ENCODE measurements around the gene ABR.
A peak's percentile ranks its signal among the peaks of the same experiment; 100 is the strongest.
"Not testable (repeated sequence)": the region's sequence is repeated elsewhere in the genome, so short reads cannot be mapped to it uniquely, and the experiment has no call there.

The ABR gene

DNA sequence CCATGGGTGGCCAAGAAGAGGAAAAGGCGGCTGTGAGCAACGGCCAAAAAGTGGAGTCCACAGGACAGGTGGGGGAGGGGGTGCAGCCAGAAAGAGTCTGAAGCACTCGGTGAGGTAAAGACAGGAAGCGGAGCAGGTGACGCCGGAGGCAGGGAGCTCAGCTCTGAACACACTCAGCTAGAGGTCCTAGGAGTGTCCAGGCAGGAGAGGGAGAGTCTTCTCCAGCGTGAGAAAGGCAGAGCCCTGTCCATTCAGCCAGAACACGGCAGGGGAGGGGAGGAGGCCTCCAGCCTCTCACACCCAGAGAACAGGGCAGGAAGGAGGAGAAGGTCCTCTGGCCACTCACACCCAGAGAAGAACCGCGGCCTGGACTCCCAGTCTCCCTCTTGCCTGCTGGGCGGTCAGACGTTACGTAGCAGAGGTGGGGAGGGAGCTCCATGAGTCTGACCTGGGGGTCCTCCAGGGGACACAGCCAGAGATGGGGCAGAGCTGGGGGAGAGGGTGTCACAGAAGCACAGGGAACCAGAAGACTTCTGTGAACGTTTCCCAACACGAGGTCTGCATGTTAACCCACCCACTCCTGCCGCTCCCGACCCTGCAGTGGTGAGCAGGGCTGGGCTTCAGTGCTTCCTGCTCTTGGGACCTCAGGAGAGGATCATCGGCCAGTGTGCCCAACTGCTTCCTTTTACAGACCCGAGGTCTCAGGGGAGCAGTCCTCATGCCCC is 89.2 kb downstream of the ABR start:
- no peak for DNase-seq

DNA sequence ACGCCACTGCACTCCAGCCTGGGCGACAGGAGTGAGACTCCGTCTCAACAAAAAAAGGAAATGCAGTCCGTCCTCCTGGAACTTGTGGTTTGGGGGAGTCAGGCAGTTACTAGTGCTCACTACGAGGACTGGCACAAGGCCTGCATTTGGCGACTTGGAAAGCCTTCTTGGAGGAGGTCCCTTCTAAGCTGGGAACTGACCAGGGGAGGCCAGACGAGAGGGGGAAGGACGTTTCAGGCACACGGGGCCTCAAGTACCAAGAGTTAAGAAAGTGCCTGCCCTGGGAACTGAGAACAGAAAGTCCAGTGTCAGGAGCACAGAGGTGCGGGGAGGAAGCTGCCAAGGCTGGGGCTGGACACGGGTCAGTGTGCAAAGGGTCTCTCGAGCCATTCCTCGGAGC is 89.9 kb downstream of the ABR start:
- DNase-seq, result no peak

DNA sequence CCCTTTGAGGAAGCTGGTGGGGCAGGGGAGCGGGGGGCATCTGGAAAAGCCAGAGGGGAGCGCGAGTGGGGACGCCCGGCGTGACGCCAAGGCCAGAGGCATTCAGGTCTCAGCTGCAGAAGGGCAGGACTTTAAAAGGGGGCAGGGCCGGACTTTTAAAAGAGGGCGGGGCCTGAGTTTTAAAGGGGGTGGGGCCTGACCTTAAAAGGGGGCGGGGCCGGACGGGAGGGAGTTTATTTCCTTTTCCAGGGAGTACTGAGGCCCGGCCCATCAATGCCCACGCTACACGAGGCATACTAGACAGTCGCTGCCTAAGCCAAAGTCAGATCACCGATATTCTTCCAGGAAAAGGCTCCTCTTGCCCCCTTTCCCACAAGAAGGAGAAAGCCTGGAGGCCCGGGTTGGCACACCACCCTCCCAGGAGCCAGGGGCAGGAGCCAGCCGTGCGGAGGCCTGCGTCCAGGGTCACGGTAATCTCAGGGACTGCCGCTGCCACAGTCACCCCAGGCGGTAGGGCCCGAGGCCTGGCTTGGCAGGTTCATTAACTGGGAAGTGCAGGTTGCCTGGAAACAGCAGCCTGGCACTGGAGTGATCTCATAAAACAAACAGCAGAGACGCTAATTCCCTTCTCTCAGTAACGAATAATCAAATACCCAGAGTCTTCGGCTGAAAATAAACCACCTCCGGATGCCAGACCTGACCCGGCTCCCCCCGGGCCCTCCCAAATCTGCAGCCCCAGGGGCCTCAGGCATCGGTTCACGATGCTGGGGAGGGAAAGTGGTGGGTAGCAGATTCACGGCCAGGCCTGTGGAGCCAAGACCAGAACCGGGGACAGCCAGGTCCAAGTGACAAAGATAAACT is 92.2 kb downstream of the ABR start:
- peak; percentile 68 for DNase-seq

DNA sequence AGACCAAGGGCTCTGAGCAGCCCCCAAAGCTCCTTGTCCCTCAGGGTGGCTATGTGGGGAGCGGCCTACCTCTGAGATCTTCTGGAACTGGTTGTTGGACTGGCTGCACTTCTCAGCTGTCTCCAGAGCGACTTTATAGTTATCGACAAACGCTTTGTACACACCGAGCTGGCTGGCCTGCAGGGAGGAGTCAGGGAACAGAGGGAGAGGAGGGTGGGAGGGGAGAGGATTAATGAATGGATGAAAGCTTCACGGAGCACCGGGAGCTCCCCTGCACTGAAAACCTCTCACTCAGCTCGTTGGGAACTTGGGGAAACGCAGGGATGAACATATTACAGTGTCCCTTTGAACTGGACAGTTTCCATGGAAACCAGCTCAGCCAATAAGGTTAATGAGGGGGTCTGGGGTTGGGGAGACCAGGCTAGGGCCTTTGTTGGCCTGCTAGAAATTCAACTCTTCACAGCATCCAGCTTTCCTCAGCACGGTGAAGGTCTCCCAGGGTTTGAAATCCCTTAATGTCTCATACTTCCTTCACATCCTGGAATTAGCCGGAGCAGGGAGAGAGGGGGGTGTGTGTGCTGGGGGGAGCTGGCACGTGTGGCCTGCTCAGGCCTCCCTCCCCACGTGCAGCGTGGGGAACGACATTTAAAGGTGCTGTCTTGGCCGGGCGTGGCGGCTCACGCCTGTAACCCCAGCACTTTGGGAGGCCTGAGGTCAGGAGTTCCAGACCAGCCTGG is 96.2 kb downstream of the ABR start:
- peak; percentile 21 for DNase-seq

DNA sequence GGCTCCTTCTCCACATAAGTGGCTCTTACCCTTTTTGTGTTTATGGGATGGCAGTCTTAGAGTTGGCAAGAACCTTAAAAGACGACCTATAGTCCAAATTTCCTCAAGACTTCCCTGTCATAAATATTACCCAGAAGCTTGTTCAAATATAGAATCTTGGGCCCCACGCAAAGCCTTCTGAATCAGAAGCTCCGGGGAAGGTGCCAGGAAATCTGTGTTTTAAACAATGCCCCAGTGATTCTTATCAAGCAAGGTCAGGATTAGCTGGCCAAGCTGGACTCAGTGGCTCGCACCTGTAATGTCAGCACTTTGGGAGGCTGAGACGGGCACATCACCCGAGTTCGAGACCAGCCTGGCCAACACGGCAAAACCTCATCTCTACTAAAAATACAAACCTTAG is 97.2 kb downstream of the ABR start:
- DNase-seq, result no peak

DNA sequence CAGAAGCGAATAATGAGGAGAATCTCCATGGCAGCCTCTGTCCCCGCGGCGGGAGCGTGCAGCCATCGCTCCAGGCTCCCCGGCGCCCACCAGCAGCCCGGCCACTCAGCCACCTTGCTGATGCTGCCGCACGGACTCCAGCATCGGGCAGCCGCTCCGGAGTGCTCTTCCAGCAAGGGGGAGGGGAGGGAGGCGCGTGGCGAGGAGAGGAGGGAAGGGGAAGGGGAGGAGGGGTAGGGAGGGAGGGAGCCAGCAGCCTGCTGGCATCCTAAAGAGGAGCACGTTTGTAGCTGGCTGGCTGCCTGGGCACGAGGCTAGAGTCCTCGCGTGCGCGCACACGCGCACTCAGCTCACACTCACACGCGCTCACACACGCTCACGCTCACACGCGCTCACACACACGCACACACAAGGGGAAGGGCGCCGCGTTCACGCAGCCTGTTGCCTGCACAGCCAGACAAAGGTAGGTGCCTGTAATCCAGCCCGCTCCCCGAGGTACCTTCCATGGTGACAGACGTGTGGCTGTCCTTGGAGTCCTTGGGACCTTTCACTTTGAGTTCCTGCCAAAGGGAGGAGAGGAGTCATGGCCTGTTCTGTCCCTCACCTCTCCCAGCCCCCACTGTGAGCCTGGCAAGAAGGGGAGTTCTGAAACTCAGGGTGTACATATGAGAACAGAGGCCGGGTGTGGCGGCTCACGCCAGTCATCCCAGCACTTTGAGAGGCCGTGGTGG is 100.8 kb downstream of the ABR start:
- DNase-seq, result peak; percentile 39

DNA sequence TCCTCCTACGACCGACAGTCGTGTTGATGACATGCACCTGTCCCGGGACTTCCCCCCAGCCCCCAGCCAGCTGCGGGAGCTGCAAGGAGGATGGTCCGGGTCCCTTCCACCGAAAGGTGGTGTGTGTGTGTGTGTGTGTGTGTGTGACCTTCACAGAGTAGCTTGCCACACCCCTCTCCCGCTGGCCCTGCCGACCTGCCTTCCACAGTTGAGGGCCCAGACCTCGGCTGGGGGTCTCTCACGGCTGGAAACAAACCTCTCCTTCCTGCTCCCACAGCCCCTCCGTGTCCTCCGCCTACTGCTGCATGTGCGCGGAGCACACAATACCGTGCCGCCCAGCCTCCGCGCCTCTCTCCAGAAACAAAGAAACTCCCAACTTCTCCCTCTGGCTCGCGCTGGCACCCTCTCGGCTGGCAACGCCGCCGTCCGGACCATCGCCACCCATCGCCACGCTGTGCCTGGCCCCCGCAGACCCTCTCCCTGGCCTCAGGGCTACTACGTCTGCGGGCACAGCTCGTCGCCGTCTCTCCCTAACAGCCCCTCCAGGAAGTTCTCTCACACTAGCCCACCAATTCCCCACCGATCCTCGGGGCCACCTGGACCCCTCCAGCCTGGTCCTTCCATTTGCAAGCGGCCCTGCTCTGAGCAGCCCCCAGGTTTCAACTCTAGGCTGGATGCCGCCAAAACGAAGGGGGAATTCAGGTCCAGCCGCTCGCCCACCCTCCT is 101.6 kb downstream of the ABR start:
- peak; percentile 28 for DNase-seq

DNA sequence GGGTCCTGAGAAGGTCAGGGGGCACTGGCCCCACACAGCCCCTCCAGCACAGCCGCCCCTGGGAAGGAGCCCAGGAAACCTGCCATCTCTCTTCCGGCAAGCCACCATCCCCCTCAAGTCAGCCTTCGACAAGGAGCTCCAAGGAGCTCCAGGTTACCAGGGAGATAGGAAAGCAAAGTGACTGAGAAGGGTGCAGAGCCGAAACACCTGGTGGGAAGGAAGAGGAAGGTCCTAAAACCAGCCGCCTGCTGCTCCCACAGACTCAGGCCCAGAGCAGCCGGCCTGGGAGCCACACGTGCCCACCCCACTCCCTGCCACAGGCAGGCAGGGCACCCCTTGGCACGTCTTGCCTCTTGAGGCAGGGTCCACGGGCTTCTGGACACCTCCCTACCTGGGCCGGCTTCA is 102.2 kb downstream of the ABR start:
- peak; percentile 39 for DNase-seq

DNA sequence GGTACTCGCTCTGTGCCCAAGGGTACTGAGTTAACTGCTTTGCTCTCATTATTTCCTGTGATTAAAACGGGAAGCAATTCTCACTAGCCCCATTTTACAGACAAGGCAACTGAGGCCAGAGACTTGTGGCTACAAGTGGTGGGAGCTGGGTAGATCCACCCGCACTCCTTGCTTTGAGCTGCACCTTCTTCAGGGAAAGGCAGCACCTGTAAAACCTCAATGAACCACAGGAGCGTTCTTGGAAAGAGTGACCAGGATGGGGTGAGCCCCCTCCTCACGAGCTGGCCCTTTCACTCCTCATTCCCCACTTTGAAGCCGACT is 102.8 kb downstream of the ABR start:
- DNase-seq, result no peak

DNA sequence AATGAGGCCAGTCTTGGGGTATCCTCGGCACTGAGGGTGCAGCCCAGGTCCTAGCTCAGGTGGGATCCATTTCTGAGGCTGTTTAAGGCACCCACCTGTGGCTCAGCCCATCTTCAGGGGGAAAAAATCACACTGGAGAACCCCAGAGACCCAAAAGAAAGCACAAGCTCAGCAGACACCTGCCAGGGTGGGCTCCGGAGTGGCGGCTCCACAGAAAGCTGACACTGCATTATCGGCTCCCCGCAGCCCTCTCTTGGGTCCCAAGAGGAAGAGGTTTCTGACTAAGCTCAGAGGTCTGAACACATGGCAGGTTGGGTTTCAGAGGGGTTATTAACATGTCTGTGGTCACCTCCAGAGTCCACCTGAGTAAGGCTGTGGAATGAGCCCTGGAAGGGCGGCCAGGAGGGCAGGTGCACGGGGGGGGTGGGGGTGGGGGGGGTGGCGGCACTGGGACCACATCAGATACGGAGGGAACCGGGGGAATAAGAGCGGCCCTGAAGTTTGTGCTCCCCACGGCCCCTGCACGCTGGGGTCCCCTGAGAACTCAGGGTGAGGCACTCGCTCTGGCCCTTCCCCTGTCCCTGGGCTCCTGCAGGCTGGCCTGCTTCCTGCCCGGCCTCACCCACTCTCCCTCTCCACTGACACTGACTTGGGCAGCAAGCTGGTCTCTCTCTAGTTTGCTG is 103.3 kb downstream of the ABR start:
- DNase-seq, result no peak

DNA sequence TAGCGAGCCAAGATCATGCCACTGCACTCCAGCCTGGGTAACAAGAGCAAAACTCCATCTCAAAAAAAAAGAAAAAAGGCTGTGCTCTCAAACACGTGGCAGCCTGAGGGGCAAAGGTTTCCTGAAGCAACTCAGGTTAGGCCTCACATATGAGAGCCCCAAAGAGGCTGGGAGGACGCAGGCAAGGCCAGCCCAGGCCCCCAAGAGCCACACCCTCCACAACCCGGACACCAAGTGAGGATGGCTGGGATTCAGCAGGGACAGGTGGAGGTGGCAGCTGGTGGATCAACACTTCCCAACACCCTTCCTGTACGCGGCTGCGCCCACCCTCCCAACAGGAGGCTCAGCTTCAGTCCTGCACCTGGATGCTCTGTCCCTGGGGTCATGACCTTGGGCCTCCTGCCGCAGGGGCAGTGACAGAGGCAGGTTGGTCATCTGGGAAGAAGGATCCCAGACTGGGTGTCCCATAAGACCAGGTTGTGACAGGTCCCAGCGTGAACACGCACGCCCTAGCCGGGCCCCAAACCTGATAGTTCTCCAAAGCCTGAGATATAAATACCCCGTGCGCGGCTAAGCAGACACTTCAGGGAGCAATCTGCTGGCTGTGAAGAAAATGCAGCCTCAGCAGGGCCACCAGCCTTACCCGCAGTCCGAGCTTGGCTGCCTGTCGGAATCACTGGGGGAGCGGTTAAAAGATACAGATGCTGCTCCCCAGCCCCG is 104.7 kb downstream of the ABR start:
- DNase-seq, result no peak

DNA sequence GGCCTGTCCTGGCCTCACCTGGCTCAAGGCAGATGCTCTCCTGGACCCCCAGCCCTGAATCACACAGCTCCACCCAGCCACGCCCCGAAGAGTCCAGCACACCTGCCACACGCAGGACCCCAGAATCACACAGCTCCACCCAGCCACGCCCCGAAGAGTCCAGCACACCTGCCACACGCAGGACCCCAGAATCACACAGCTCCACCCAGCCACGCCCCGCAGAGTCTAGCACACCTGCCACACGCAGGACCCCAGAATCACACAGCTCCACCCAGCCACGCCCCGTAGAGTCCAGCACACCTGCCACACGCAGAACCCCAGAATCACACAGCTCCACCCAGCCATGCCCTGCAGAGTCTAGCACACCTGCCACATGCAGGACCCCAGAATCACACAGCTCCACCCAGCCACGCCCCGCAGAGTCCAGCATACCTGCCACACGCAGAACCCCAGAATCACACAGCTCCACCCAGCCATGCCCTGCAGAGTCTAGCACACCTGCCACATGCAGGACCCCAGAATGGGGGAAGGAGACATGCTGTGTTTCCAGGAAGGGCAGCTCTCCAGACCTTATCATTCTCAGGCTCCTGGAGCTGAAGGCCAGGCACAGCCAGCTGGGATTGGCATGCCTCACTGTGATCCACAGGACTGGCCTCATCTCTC is 105.7 kb downstream of the ABR start:
- DNase-seq, result not testable (repeated sequence)

DNA sequence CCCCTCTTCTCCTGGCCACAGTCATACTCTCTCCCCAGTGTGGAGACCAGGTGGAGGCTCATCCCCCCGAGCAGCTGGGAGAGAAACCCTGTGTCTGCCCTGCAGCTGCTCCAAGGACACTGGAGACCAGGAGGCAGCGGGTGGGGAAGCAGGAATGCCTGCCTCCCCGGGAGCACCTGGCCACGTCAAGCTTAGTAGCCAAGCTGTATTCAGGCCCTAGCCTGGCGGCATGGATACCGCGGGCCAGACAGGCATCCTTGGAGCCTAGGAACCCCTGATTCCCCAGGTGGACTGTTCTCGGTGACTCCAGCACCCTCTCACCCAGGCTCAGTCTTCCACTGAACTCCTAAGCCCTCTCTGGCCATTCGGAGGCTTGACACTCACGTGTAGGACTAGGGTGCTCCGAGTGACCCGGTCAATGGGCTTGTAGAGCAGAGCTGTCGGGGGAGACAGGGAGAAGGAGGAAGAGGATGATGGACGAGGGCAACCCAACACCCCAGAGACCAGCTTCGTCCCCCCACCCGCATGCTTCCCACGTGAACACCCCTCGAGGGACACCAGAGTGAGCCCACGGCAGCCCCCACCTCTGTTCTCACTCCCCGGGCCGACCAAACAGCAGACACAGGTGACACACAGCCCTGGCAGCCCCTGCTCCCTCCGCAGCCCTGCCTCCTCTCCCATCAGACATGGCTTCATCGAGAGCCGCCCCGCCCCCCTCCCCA is 106.4 kb downstream of the ABR start:
- no peak for DNase-seq

DNA sequence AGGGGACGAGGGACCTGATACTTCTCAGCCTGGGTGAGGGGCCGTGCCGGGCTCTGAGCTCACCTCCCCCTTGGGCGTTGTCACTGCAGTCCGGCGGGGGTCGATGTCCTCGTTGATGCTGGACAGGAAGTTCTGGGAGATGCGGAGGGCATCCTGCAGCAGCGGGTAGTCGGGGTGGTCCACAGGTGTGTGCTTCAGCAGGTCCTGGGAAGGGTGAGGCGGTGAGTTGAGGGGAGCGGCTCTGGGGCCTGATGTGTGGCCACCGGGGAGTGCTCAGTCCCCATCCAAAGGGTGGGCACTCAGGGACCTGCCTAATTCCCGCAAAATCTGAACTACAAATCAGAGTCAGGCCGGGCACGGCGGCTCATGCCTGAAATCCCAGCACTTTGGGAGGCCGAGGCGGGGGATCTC is 107.2 kb downstream of the ABR start:
- no peak for DNase-seq

DNA sequence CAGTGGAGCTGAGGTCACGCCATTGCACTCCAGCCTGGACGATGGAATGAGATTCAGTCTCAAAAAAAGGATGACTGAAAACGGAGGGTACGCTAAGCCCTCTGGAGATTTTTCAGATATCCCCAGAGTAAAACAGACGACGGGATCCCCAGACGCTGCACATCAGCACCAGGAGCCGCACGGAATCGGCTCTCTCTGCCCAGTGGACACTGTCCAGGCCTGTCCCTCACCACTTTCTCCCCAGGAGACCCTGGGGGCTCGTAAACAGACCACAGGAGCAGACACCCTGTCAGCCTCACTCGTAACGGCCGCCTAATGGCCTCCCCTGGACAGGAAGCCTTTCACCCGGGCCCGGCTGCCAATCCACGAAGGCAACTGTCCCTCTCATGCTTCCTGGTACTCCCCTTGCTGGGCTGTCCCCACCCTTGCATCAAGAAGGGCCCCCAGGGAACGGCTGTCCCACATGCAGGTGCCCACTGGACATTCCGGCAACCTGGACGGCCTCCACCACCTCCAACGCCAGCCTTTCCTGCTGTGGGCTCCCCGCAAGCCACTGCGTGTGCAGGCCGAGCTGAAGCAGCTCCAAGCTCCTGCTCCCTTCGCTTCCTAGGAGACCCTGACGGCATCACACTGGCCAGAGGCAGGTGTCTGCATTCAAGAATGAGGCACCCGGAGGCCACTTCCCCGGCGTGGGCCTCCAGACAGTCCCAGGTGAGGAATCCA is 108.5 kb downstream of the ABR start:
- no peak for DNase-seq

DNA sequence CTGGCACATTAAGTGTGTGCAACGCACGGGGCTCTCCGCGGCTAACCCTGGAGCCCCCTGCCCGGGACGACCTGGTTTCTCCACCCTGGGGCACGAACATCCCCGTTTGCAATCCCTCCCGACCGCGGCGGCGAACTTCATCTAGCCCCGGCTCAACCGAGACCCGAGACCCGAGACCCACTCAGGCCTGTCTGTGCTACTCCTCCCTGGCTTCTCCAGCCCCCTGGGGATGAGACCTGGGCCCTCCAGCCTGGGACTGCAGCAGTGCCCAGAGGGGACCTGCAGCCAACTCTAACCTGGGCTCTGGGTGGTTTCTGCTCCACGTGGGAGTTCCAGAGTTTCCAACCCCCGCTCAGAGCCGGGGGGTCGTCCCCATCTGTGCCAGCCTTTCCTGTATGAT is 109.4 kb downstream of the ABR start:
- DNase-seq, result no peak

DNA sequence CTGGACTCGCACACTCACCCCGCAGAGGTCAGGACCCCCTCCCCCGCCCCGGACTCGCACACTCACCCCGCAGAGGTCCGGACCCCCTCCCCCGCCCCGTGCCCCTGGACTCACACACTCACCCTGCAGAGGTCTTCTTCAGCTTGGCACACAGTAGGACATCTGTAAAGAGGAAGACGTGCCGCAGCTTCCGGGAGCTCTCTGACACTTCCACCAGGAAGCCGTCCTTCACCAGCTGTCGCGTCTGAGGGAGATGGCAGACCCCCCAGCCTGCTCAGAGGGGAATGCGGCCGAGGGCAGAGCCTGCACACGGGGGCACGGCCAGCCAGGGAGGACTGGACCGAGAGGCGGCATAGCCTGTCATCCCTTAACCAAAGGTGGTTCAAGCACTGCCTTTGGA is 109.9 kb downstream of the ABR start:
- no peak for DNase-seq

DNA sequence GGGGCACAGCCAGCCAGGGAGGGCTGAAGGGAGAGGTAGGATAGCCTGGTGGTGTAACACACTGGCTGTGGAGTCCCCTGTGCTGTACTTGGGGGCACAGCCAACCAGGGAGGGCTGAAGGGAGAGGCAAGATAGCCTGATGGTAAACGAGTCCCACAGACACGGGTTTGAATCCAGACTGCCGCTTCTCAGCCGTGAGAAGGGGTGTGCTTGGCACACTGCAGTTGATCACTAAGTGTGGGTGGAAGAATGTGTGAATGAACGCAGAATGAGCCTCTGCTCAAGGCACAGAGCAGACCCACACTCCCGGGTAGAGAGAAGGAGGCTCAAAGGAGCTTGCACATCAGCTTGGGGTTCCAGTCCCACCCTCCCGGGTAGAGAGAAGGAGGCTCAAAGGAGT is 111.4 kb downstream of the ABR start:
- no peak for DNase-seq

DNA sequence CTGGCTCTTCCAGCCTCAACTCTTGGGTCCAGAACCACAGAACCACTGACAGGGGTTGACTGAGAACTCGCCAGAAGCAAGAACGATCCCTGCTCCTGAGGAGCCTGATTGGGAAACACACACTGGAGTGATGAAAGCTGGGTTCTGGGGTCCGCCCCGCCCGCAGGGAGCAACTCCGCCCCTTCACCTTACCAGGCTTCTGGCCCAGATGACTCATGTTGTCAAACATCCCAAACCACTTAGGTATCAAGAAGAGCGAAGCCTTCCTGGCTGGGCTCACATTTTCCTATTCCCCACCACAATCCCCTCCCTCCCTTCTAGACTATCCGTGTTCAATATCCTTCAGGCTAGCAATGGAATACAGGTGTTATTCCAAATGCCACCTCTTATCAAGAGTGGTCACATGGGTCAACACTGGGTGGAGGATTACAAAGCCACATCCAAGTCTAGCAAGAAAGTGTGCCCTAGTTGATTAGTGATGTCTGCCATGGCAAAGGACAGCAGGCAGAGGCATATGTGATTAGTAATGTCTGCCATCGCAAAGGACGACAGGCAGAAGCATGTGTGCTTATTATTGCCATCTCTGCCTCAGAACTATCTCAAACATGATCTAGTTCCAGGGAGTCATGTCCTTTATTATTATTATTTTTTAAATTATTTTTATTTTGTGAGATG is 112.4 kb downstream of the ABR start:
- DNase-seq, result no peak

Data from DMS79 (cell line).